Kidney (tissue), 14 donors: ENCODE results near the gene DNAAF1. TPM values are rescaled to one million over a fixed set of nuclear protein-coding genes. Genes with fewer than 3 reads are reported as not detected.

Experiments
- DNase-seq, 5 donors: peaks; one replicate each; pipeline ENCODE4 v3.0.0-alpha.2; 2013 to 2020
- FAIRE-seq: peaks from 2 replicates; lab custom pipeline; 2012; peaks lifted over from hg19 to GRCh38; lab: Jason Lieb, UNC
- H3K27ac ChIP-seq, 2 donors: one replicate each; pipeline ENCODE4 v1.7.0; 2013; ENCODE audit warnings: low read depth in 2 of 2, low read length in 2 of 2, inconsistent platforms in 1 of 2
- H3K27me3 ChIP-seq: one replicate; pipeline ENCODE4 v1.7.1; 2013; ENCODE audit warnings: low read length, inconsistent platforms; ENCODE audit not compliant: control insufficient read depth, insufficient read depth
- H3K36me3 ChIP-seq, 3 donors: one replicate each; pipeline versions ENCODE4 v1.7.0 to v1.7.1; 2013; ENCODE audit warnings: low read length in 3 of 3, control low read depth in 1 of 3, inconsistent platforms in 1 of 3; ENCODE audit not compliant: insufficient read depth in 3 of 3, control insufficient read depth in 2 of 3
- H3K4me1 ChIP-seq, 3 donors: one replicate each; pipeline versions ENCODE4 v1.7.0 to v1.7.1; 2013; ENCODE audit warnings: low read length in 3 of 3, inconsistent platforms in 1 of 3, low read depth in 1 of 3; ENCODE audit not compliant: control insufficient read depth in 2 of 3, insufficient read depth in 2 of 3
- H3K4me3 ChIP-seq, 3 donors: one replicate each; pipeline versions ENCODE4 v1.7.0 to v1.8.1; 2013; ENCODE audit warnings: low read length in 3 of 3, control low read depth in 1 of 3, inconsistent platforms in 1 of 3
- H3K9ac ChIP-seq, 3 donors: one replicate each; pipeline versions ENCODE4 v1.7.0 to v1.7.1; 2013; ENCODE audit warnings: low read length in 3 of 3, control low read depth in 1 of 3, inconsistent platforms in 1 of 3
- H3K9me3 ChIP-seq, 3 donors: one replicate each; pipeline versions ENCODE4 v1.7.0 to v1.7.1; 2013; ENCODE audit warnings: low read length in 3 of 3, control low read depth in 1 of 3, inconsistent platforms in 1 of 3; ENCODE audit not compliant: control insufficient read depth in 2 of 3, insufficient read depth in 1 of 3
- intact Hi-C: fragments of 100-400 bp; cut with DNase I; formaldehyde crosslinking; loops from one replicate; pipeline ENCODE4 v1.11.1; 2022
- polyA plus RNA-seq: library from polyadenylated mRNA; stranded (reverse); fragments of 350-450 nt; fragmentation: Illumina TruSeq; extraction: RNeasy Lipid Tissue Mini Kit (QIAGEN cat#74804); gene quantifications from one replicate; pipeline ENCODE4 v1.2.3, GENCODE V29; 2014; ENCODE audit warnings: low read depth, low replicate concordance; ENCODE audit not compliant: insufficient read depth
- total RNA-seq: library from RNA; stranded (reverse); fragmentation: NEBNext Ultra II Directional; extraction: Animal tissue kit (Norgen Biotek cat#: 25700); gene quantifications from one replicate; pipeline ENCODE4 v1.2.1, GENCODE V29; 2021
- TF ChIP-seq, protein P1 (sequence below): IDR thresholded peaks from 3 replicates; pipeline ENCODE4 v1.5.1; 2012; ENCODE audit warnings: mild to moderate bottlenecking, moderate library complexity, borderline replicate concordance; ENCODE audit not compliant: insufficient read depth; ENCODE audit errors: extremely low read depth
- donor health status: control.
- donor health status: control.
- donor health status: control.
- donor health status: control.
- donor health status: control.
- donor health status: DM: yes; HTN: yes; CAD: no.
- donor health status: Normal renal cell carcinoma (clear cell type).

DNAAF1 gene
- total and polyA plus RNA-seq, 2 donors from 2014 or later: 2.4 to 4.8 TPM

DNA sequence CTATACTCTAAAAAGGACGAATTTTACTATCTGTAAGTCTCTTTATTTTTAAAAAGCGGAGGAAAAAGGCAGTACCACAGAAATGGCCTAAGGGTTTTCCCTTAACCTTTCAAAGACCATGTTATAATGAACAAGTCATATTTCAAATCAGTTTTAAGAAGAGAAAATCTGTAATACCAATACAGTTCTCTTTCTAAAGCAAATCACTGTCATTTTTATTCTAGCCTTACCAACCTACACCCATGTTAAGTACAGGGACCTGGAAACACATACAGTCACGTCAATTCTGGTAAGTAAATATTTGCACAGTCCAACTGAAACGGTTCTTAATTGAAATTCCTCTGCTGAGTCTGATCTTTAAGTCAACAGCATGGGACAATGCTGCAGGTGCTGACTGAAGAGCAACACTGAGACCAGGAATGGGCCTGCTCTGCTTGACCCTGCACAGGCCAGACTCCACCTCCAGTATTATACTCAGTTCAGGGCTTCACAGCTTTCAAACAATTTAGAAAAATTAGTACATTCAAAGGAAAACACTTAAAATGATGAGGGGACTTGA is 48.6 kb upstream of the DNAAF1 start:
- no peak overlapping the region for H3K27ac ChIP-seq
- H3K4me3 ChIP-seq: no peak overlapping the region
- no peak overlapping the region for H3K9ac ChIP-seq
- no peak for FAIRE-seq
- no peaks in the 10 kb centered on the region for H3K9me3 ChIP-seq
- intact Hi-C loops: no loop called here
- TF ChIP-seq, protein P1, sequence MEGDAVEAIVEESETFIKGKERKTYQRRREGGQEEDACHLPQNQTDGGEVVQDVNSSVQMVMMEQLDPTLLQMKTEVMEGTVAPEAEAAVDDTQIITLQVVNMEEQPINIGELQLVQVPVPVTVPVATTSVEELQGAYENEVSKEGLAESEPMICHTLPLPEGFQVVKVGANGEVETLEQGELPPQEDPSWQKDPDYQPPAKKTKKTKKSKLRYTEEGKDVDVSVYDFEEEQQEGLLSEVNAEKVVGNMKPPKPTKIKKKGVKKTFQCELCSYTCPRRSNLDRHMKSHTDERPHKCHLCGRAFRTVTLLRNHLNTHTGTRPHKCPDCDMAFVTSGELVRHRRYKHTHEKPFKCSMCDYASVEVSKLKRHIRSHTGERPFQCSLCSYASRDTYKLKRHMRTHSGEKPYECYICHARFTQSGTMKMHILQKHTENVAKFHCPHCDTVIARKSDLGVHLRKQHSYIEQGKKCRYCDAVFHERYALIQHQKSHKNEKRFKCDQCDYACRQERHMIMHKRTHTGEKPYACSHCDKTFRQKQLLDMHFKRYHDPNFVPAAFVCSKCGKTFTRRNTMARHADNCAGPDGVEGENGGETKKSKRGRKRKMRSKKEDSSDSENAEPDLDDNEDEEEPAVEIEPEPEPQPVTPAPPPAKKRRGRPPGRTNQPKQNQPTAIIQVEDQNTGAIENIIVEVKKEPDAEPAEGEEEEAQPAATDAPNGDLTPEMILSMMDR: no peak
- no peaks in the 10 kb centered on the region for H3K4me1 ChIP-seq
- H3K27me3 ChIP-seq: no peaks in the 10 kb centered on the region
- H3K36me3 ChIP-seq: peaks cover 3 to 55% (median 37%) of the 10 kb centered on the region in 3 donors
- peak in 1 of 5 donors; percentile 21 for DNase-seq

DNA sequence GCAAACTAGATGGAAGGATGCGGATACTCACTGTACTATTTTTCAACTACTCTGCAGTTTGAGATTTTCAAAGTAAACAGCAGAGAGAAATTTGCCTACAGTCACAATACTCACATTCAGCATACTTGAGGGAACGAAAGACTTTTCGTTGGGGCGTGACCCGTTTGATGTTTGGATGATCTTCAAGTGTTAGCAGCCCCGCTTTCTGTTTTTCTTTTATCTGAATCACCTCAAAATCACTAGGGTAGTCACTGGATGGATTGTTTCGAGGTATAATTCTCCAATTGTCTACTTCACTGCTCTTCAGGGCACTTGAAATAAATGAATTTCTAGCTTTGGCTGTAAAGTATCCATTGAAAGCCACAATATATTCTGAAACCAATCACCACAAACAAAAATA is 46.2 kb upstream of the DNAAF1 start:
- no peak for DNase-seq
- intact Hi-C loops: no loop called here
- no peak overlapping the region for H3K4me3 ChIP-seq
- H3K9me3 ChIP-seq: no peaks in the 10 kb centered on the region
- H3K9ac ChIP-seq: no peak overlapping the region
- FAIRE-seq: no peak
- no peaks in the 10 kb centered on the region for H3K27me3 ChIP-seq
- H3K27ac ChIP-seq: no peak overlapping the region
- TF ChIP-seq, protein P1: no peak
- peaks cover 0 to 3% (median 0%) of the 10 kb centered on the region in 3 donors for H3K4me1 ChIP-seq
- H3K36me3 ChIP-seq: peaks cover 0 to 37% (median 19%) of the 10 kb centered on the region in 3 donors

DNA sequence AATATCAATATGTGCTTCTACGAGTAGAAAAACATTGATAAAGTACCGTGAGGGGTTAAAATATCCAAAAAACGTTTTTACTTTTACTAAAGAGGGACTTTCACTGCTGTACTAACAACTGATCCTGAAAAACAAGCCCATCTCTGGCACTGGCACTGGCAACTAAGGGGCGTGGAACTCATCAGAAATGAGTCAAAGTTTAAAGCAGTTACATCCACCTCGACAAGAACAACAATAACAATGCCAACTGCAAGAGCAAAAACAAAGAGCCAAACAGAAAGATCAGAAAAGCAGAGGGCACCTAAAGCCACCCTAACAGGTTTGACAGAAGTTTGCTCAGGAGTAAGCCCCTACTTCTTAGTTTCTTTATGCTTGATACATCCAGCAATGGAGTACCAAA is 41.4 kb upstream of the DNAAF1 start:
- no peaks in the 10 kb centered on the region for H3K27me3 ChIP-seq
- no peak overlapping the region for H3K9ac ChIP-seq
- no peak overlapping the region for H3K4me3 ChIP-seq
- H3K27ac ChIP-seq: no peak overlapping the region
- DNase-seq: no peak
- H3K36me3 ChIP-seq: peaks cover 0 to 2% (median 0%) of the 10 kb centered on the region in 3 donors
- no peaks in the 10 kb centered on the region for H3K9me3 ChIP-seq
- TF ChIP-seq, protein P1: no peak
- H3K4me1 ChIP-seq: peaks cover 0 to 9% (median 0%) of the 10 kb centered on the region in 3 donors
- intact Hi-C loops: no loop called here
- FAIRE-seq: no peak

DNA sequence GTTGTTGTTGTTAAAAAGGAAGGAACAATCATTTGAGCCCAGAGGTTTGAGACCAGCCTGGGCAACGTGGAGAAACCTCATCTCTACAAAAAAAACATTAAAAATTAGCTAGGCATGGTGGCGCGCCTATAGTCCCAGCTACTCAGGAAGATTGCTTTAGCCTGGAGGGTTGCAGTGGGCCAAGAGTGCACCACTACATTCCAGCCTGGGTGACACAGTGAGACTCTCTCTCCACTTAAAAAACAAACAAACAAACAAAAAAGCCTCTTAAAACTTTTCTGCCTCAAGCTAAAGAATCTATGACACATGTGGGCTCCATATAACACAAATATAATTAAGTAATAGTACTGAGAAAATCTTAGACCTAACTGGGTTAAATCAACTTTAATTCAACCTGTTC is 40.9 kb upstream of the DNAAF1 start:
- H3K9me3 ChIP-seq: no peaks in the 10 kb centered on the region
- H3K4me3 ChIP-seq: no peak overlapping the region
- H3K36me3 ChIP-seq: peaks cover 0 to 2% (median 0%) of the 10 kb centered on the region in 3 donors
- FAIRE-seq: no peak
- no peaks in the 10 kb centered on the region for H3K27me3 ChIP-seq
- DNase-seq: no peak
- no peak overlapping the region for H3K9ac ChIP-seq
- H3K27ac ChIP-seq: no peak overlapping the region
- intact Hi-C loops: no loop called here
- TF ChIP-seq, protein P1: no peak
- H3K4me1 ChIP-seq: peaks cover 0 to 9% (median 0%) of the 10 kb centered on the region in 3 donors
